Vagina (tissue), 2 donors: ENCODE results near the gene PTPRF. TPM values are rescaled to one million over a fixed set of nuclear protein-coding genes. Genes with fewer than 3 reads are reported as not detected.

Experiments used
- DNase-seq, 2 donors: peaks; one replicate each; pipeline ENCODE4 v3.0.0-alpha.2; 2017; ENCODE audit errors: extremely low spot score in 2 of 2
- H3K27ac ChIP-seq: fragments of 200-600 bp; sonication (generic); one replicate; pipeline ENCODE4 v1.5.1; 2019
- H3K27me3 ChIP-seq: fragments of 200-600 bp; sonication (generic); one replicate; pipeline ENCODE4 v1.5.1; 2019
- H3K36me3 ChIP-seq, 2 donors: fragments of 200-600 bp; sonication (generic); one replicate each; pipeline ENCODE4 v1.5.1; 2017 to 2019
- H3K4me1 ChIP-seq: fragments of 200-600 bp; sonication (generic); one replicate; pipeline ENCODE4 v1.5.1; 2019
- H3K4me3 ChIP-seq, 2 donors: fragments of 200-600 bp; sonication (generic); 1 replicate in 1 of 2; 2 replicates in 1 of 2; pipeline ENCODE4 v1.5.1; 2016 to 2019
- H3K9me3 ChIP-seq: fragments of 200-600 bp; sonication (generic); one replicate; pipeline ENCODE4 v1.5.1; 2019
- CTCF ChIP-seq, 3 experiments: fragments of 450-650 bp in 2 of 3; fragments of 200-600 bp in 1 of 3; sonication (generic) in 1 of 3; IDR thresholded peaks; one replicate each; pipeline ENCODE4 v1.5.1; 2017 to 2019; ENCODE audit warnings: antibody characterized with exemption in 3 of 3, mild to moderate bottlenecking in 2 of 3, moderate library complexity in 2 of 3
- POLR2A ChIP-seq, 2 donors: fragments of 450-650 bp; IDR thresholded peaks; one replicate each; pipeline ENCODE4 v1.6.1; 2017; ENCODE audit warnings: antibody characterized with exemption in 2 of 2, mild to moderate bottlenecking in 2 of 2, moderate library complexity in 2 of 2
- POLR2AphosphoS5 ChIP-seq, 2 donors: sonication (generic); formaldehyde crosslinking; IDR thresholded peaks; one replicate each; pipeline ENCODE4 v1.9.0; 2017; ENCODE audit warnings: antibody characterized with exemption in 2 of 2, mild to moderate bottlenecking in 2 of 2, low read depth in 1 of 2; ENCODE audit not compliant: insufficient read depth in 1 of 2
- intact Hi-C: fragments of 100-400 bp; cut with DNase I; formaldehyde crosslinking; loops from one replicate; pipeline ENCODE4 v1.15.1; 2023
- total RNA-seq: library from RNA; depleted of rRNA; stranded (reverse); fragments of >200 nt; gene quantifications from one replicate; pipeline ENCODE4 v1.2.3, GENCODE V29; 2016

PTPRF gene
- total RNA-seq, 1 donor from 2014 or later = 139 TPM

GRCh38 chr1:43536864-43537358 lies 6.2 kb downstream of the PTPRF start:
- DNase-seq = no peak
- TF ChIP-seq CTCF (IDR thresholded peaks at IDR 0.05) (no peak), POLR2AphosphoS5 (IDR thresholded peaks at IDR 0.05; ENCODE audit: insufficient read depth in 1 of 2, low read depth in 1 of 2) (no peak), POLR2A (IDR thresholded peaks at IDR 0.05) (no peak)
- Histone ChIP-seq H3K4me3 (no peak overlapping the region), H3K36me3 (no peaks in the 10 kb centered on the region), H3K27ac (no peak overlapping the region), H3K4me1 (peaks cover 82% of the 10 kb centered on the region), H3K27me3 (no peaks in the 10 kb centered on the region), H3K9me3 (no peaks in the 10 kb centered on the region)
- intact Hi-C loops = loop anchor here (10.0 kb wide), 1 partner anchor 108 kb away; no protein-coding TSS in a partner anchor

GRCh38 chr1:43537423-43538142 lies 6.9 kb downstream of the PTPRF start:
- intact Hi-C loops = loop anchor here (10.0 kb wide), 1 partner anchor 107 kb away; no protein-coding TSS in a partner anchor
- TF ChIP-seq CTCF (IDR thresholded peaks at IDR 0.05) (no peak), POLR2A (IDR thresholded peaks at IDR 0.05) (no peak), POLR2AphosphoS5 (IDR thresholded peaks at IDR 0.05; ENCODE audit: insufficient read depth in 1 of 2, low read depth in 1 of 2) (no peak)
- no peaks in the 10 kb centered on the region for H3K27me3 ChIP-seq
- no peaks in the 10 kb centered on the region for H3K36me3 ChIP-seq
- H3K27ac ChIP-seq = no peak overlapping the region
- H3K4me3 ChIP-seq = no peak overlapping the region
- H3K9me3 ChIP-seq = no peaks in the 10 kb centered on the region
- DNase-seq = no peak
- H3K4me1 ChIP-seq = peaks cover 82% of the 10 kb centered on the region

GRCh38 chr1:43538143-43538487 lies 7.4 kb downstream of the PTPRF start:
- no peak for TF ChIP-seq POLR2AphosphoS5 (IDR thresholded peaks at IDR 0.05; ENCODE audit: insufficient read depth in 1 of 2, low read depth in 1 of 2)
- TF ChIP-seq POLR2A (IDR thresholded peaks at IDR 0.05) = no peak
- TF ChIP-seq CTCF (IDR thresholded peaks at IDR 0.05) = no peak

GRCh38 chr1:43538969-43539368 lies 8.3 kb downstream of the PTPRF start:
- H3K9me3 ChIP-seq = no peaks in the 10 kb centered on the region
- H3K36me3 ChIP-seq = no peaks in the 10 kb centered on the region
- intact Hi-C loops = loop anchor here (10.0 kb wide), 1 partner anchor 106 kb away; no protein-coding TSS in a partner anchor
- TF ChIP-seq CTCF (IDR thresholded peaks at IDR 0.05) = no peak
- no peak for TF ChIP-seq POLR2AphosphoS5 (IDR thresholded peaks at IDR 0.05; ENCODE audit: insufficient read depth in 1 of 2, low read depth in 1 of 2)
- TF ChIP-seq POLR2A (IDR thresholded peaks at IDR 0.05) = no peak
- H3K27ac ChIP-seq = peak overlapping the region; percentile 76
- no peaks in the 10 kb centered on the region for H3K27me3 ChIP-seq
- no peak for DNase-seq
- peaks cover 82% of the 10 kb centered on the region for H3K4me1 ChIP-seq
- H3K4me3 ChIP-seq = no peak overlapping the region

More at GRCh38 chr1:43538143-43538487, 7.4 kb downstream of the PTPRF start:
- Histone ChIP-seq H3K36me3 (no peaks in the 10 kb centered on the region), H3K27ac (no peak overlapping the region), H3K9me3 (no peaks in the 10 kb centered on the region), H3K4me3 (no peak overlapping the region), H3K4me1 (peaks cover 82% of the 10 kb centered on the region), H3K27me3 (no peaks in the 10 kb centered on the region)
- intact Hi-C loops = loop anchor here (10.0 kb wide), 1 partner anchor 107 kb away; no protein-coding TSS in a partner anchor
- DNase-seq = no peak
